ENCODE data around the gene FIGN. TPM values are rescaled to one million over a fixed set of nuclear protein-coding genes. Genes with fewer than 3 reads are reported as not detected.

Gene FIGN
- total and polyA plus RNA-seq, 5 donors from 2014 or later: not detected

DNA sequence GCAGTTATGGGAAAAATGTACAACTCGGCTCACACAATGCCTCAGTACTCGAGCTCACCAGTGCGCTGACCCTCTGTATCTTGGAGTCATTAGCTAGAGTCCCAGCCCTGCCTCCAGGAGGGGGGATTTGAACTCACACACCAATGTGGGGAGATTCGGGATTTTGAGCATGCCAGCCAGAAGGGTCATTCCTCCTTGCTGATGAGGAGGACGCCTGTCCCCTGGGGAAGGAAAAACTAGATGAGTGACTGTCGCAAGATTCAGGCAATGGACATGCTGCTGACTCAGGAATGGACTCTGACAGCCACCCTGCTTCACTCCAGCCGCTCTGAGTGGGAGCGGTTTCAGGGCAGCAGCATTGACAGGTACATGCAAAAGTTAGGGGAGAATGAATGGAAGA lies 20.6 kb downstream of the FIGN start:
- Mint-ChIP-seq H3K27me3 (no peaks in the 10 kb centered on the region), H3K27ac (no peak overlapping the region), H3K4me1 (no peaks in the 10 kb centered on the region), H3K4me3 (no peak overlapping the region), H3K9me3 (peaks cover 2 to 13% (median 5%) of the 10 kb centered on the region in 7 donors), H3K36me3 (no peaks in the 10 kb centered on the region)
- DNase-seq: no peak
- ATAC-seq (ENCODE audit: low read depth in 2 of 2): no peak
- Histone ChIP-seq H3K27ac (ENCODE audit: insufficient read depth, low read length, poor library complexity, severe bottlenecking) (no peak overlapping the region), H3K36me3 (ENCODE audit: control insufficient read depth, insufficient read depth, low read length) (no peaks in the 10 kb centered on the region), H3K9me3 (ENCODE audit: control insufficient read depth in 2 of 2, low read length in 2 of 2) (no peaks in the 10 kb centered on the region), H3K27me3 (ENCODE audit: control insufficient read depth, insufficient read depth, low read length) (no peaks in the 10 kb centered on the region), H3K4me3 (ENCODE audit: low read depth, low read length) (no peak overlapping the region), H3K4me1 (ENCODE audit: control insufficient read depth, insufficient read depth, low read length, poor library complexity, severe bottlenecking) (no peaks in the 10 kb centered on the region)

GRCh38 chr2:163713534-163714311 lies 22.1 kb downstream of the FIGN start:
- H3K4me1 Mint-ChIP-seq: no peaks in the 10 kb centered on the region
- no peak overlapping the region for H3K27ac Mint-ChIP-seq
- no peaks in the 10 kb centered on the region for H3K27me3 Mint-ChIP-seq

GRCh38 chr2:163711699-163712098 lies 24.1 kb downstream of the FIGN start:
- H3K27ac Mint-ChIP-seq: no peak overlapping the region
- no peak for ATAC-seq (ENCODE audit: low read depth in 2 of 2)
- Histone ChIP-seq H3K9me3 (ENCODE audit: control insufficient read depth in 2 of 2, low read length in 2 of 2) (no peaks in the 10 kb centered on the region), H3K27me3 (ENCODE audit: control insufficient read depth, insufficient read depth, low read length) (no peaks in the 10 kb centered on the region), H3K4me3 (ENCODE audit: low read depth, low read length) (no peak overlapping the region), H3K27ac (ENCODE audit: insufficient read depth, low read length, poor library complexity, severe bottlenecking) (no peak overlapping the region), H3K36me3 (ENCODE audit: control insufficient read depth, insufficient read depth, low read length) (no peaks in the 10 kb centered on the region), H3K4me1 (ENCODE audit: control insufficient read depth, insufficient read depth, low read length, poor library complexity, severe bottlenecking) (no peaks in the 10 kb centered on the region)
- no peaks in the 10 kb centered on the region for H3K36me3 Mint-ChIP-seq
- H3K4me3 Mint-ChIP-seq: no peak overlapping the region
- no peak for DNase-seq
- no peaks in the 10 kb centered on the region for H3K27me3 Mint-ChIP-seq
- H3K9me3 Mint-ChIP-seq: peaks cover 0 to 14% (median 1%) of the 10 kb centered on the region in 7 donors
- no peaks in the 10 kb centered on the region for H3K4me1 Mint-ChIP-seq

More at GRCh38 chr2:163713534-163714311, 22.1 kb downstream of the FIGN start:
- no peak overlapping the region for H3K4me3 ChIP-seq (ENCODE audit: low read depth, low read length)
- no peaks in the 10 kb centered on the region for H3K9me3 ChIP-seq (ENCODE audit: control insufficient read depth in 2 of 2, low read length in 2 of 2)
- no peak overlapping the region for H3K27ac ChIP-seq (ENCODE audit: insufficient read depth, low read length, poor library complexity, severe bottlenecking)
- H3K9me3 Mint-ChIP-seq: peaks cover 0 to 9% (median 4%) of the 10 kb centered on the region in 7 donors
- no peaks in the 10 kb centered on the region for H3K36me3 Mint-ChIP-seq
- no peaks in the 10 kb centered on the region for H3K27me3 ChIP-seq (ENCODE audit: control insufficient read depth, insufficient read depth, low read length)
- DNase-seq: no peak
- no peak overlapping the region for H3K4me3 Mint-ChIP-seq
- ATAC-seq (ENCODE audit: low read depth in 2 of 2): no peak
- H3K4me1 ChIP-seq (ENCODE audit: control insufficient read depth, insufficient read depth, low read length, poor library complexity, severe bottlenecking): no peaks in the 10 kb centered on the region
- no peaks in the 10 kb centered on the region for H3K36me3 ChIP-seq (ENCODE audit: control insufficient read depth, insufficient read depth, low read length)

DNA sequence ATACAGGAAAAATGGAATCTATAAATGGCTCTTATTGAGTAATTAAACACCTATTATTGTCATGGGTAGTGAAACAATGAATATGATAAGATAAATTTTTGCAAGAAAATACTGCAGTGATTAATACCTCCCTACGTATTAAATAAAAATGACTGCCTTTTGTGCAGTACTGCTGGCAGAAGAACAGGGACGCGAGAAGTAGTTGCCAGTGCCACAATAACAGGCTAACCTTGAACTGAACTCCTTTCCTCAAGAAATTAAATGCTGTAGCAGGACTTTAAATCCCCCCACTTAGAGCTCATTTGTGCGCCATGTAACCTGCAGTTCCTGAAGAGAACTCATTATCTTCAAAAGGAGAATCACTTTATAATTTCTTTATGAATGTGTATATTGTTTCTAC lies 24.6 kb downstream of the FIGN start:
- Mint-ChIP-seq H3K9me3 (peaks cover 0 to 14% (median 1%) of the 10 kb centered on the region in 7 donors), H3K4me3 (no peak overlapping the region), H3K36me3 (no peaks in the 10 kb centered on the region), H3K27me3 (no peaks in the 10 kb centered on the region), H3K4me1 (no peaks in the 10 kb centered on the region), H3K27ac (no peak overlapping the region)
- no peak for DNase-seq
- ATAC-seq (ENCODE audit: low read depth in 2 of 2): no peak
- H3K36me3 ChIP-seq (ENCODE audit: control insufficient read depth, insufficient read depth, low read length): no peaks in the 10 kb centered on the region
- no peaks in the 10 kb centered on the region for H3K4me1 ChIP-seq (ENCODE audit: control insufficient read depth, insufficient read depth, low read length, poor library complexity, severe bottlenecking)
- no peaks in the 10 kb centered on the region for H3K27me3 ChIP-seq (ENCODE audit: control insufficient read depth, insufficient read depth, low read length)
- H3K4me3 ChIP-seq (ENCODE audit: low read depth, low read length): no peak overlapping the region
- no peaks in the 10 kb centered on the region for H3K9me3 ChIP-seq (ENCODE audit: control insufficient read depth in 2 of 2, low read length in 2 of 2)
- no peak overlapping the region for H3K27ac ChIP-seq (ENCODE audit: insufficient read depth, low read length, poor library complexity, severe bottlenecking)

- no peaks in the 10 kb centered on the region for H3K4me1 Mint-ChIP-seq
Observed at GRCh38 chr2:163709270-163709669, 26.5 kb downstream of the FIGN start.

GRCh38 chr2:163708265-163708664 lies 27.5 kb downstream of the FIGN start:
- H3K4me3 ChIP-seq (ENCODE audit: low read depth, low read length): no peak overlapping the region
- H3K27me3 ChIP-seq (ENCODE audit: control insufficient read depth, insufficient read depth, low read length): no peaks in the 10 kb centered on the region
- no peaks in the 10 kb centered on the region for H3K4me1 ChIP-seq (ENCODE audit: control insufficient read depth, insufficient read depth, low read length, poor library complexity, severe bottlenecking)
- H3K9me3 Mint-ChIP-seq: peaks cover 0 to 14% (median 0%) of the 10 kb centered on the region in 7 donors
- H3K27ac ChIP-seq (ENCODE audit: insufficient read depth, low read length, poor library complexity, severe bottlenecking): no peak overlapping the region
- no peak overlapping the region for H3K27ac Mint-ChIP-seq
- no peaks in the 10 kb centered on the region for H3K36me3 ChIP-seq (ENCODE audit: control insufficient read depth, insufficient read depth, low read length)
- H3K36me3 Mint-ChIP-seq: no peaks in the 10 kb centered on the region
- no peaks in the 10 kb centered on the region for H3K27me3 Mint-ChIP-seq
- no peaks in the 10 kb centered on the region for H3K4me1 Mint-ChIP-seq
- ATAC-seq (ENCODE audit: low read depth in 2 of 2): no peak
- no peak for DNase-seq
- H3K4me3 Mint-ChIP-seq: no peak overlapping the region
- no peaks in the 10 kb centered on the region for H3K9me3 ChIP-seq (ENCODE audit: control insufficient read depth in 2 of 2, low read length in 2 of 2)

More at GRCh38 chr2:163709270-163709669, 26.5 kb downstream of the FIGN start:
- Histone ChIP-seq H3K27ac (ENCODE audit: insufficient read depth, low read length, poor library complexity, severe bottlenecking) (no peak overlapping the region), H3K4me3 (ENCODE audit: low read depth, low read length) (no peak overlapping the region), H3K9me3 (ENCODE audit: control insufficient read depth in 2 of 2, low read length in 2 of 2) (no peaks in the 10 kb centered on the region), H3K36me3 (ENCODE audit: control insufficient read depth, insufficient read depth, low read length) (no peaks in the 10 kb centered on the region), H3K27me3 (ENCODE audit: control insufficient read depth, insufficient read depth, low read length) (no peaks in the 10 kb centered on the region), H3K4me1 (ENCODE audit: control insufficient read depth, insufficient read depth, low read length, poor library complexity, severe bottlenecking) (no peaks in the 10 kb centered on the region)
- no peaks in the 10 kb centered on the region for H3K36me3 Mint-ChIP-seq
- DNase-seq (no peak), ATAC-seq (ENCODE audit: low read depth in 2 of 2) (no peak)
- peaks cover 0 to 11% (median 1%) of the 10 kb centered on the region in 7 donors for H3K9me3 Mint-ChIP-seq
- H3K27me3 Mint-ChIP-seq: no peaks in the 10 kb centered on the region
- H3K27ac Mint-ChIP-seq: no peak overlapping the region
- no peak overlapping the region for H3K4me3 Mint-ChIP-seq

- DNase-seq: no peak
- no peaks in the 10 kb centered on the region for H3K36me3 ChIP-seq (ENCODE audit: control insufficient read depth, insufficient read depth, low read length)
- Mint-ChIP-seq H3K27ac (no peak overlapping the region), H3K4me1 (no peaks in the 10 kb centered on the region), H3K27me3 (no peaks in the 10 kb centered on the region), H3K9me3 (peaks cover 0 to 14% (median 3%) of the 10 kb centered on the region in 7 donors), H3K36me3 (no peaks in the 10 kb centered on the region), H3K4me3 (no peak overlapping the region)
- no peak for ATAC-seq (ENCODE audit: low read depth in 2 of 2)
- no peaks in the 10 kb centered on the region for H3K27me3 ChIP-seq (ENCODE audit: control insufficient read depth, insufficient read depth, low read length)
- no peak overlapping the region for H3K27ac ChIP-seq (ENCODE audit: insufficient read depth, low read length, poor library complexity, severe bottlenecking)
- no peak overlapping the region for H3K4me3 ChIP-seq (ENCODE audit: low read depth, low read length)
- H3K4me1 ChIP-seq (ENCODE audit: control insufficient read depth, insufficient read depth, low read length, poor library complexity, severe bottlenecking): no peaks in the 10 kb centered on the region
- no peaks in the 10 kb centered on the region for H3K9me3 ChIP-seq (ENCODE audit: control insufficient read depth in 2 of 2, low read length in 2 of 2)
Observed at GRCh38 chr2:163703386-163703785, 32.4 kb downstream of the FIGN start.

Measured in CD4-positive, CD25-positive, alpha-beta regulatory T cell (primary cell).